DOHH2 (cell line): ENCODE data around the gene COPS4.
A peak's percentile ranks its signal among the peaks of the same experiment; 100 is the strongest.
"Not testable (repeated sequence)": the region's sequence is repeated elsewhere in the genome, so short reads cannot be mapped to it uniquely, and the experiment has no call there.

Experiments
- H3F3A ChIP-seq: fragments of 200-600 bp; sonication (generic), shearing (Covaris generic); 2 replicates; pipeline ENCODE4 v1.6.0; 2016; ENCODE audit warnings: antibody characterized with exemption, mild to moderate bottlenecking; ENCODE audit not compliant: control insufficient read depth, insufficient read depth
- H3K27ac ChIP-seq: fragments of 200-600 bp; sonication (generic); 2 replicates; pipeline ENCODE4 v1.5.1; 2014; ENCODE audit warnings: low read depth, mild to moderate bottlenecking, low read length, moderate library complexity
- H3K27me3 ChIP-seq: fragments of 200-600 bp; sonication (generic); 2 replicates; pipeline ENCODE4 v1.6.1; 2014; ENCODE audit warnings: mild to moderate bottlenecking, low read length, mixed read lengths; ENCODE audit not compliant: control insufficient read depth
- H3K36me3 ChIP-seq: fragments of 200-600 bp; sonication (generic); 2 replicates; pipeline ENCODE4 v1.6.1; 2014; ENCODE audit warnings: mild to moderate bottlenecking, low read length, moderate library complexity, mixed read lengths; ENCODE audit not compliant: control insufficient read depth
- H3K4me1 ChIP-seq: fragments of 200-600 bp; sonication (generic); 2 replicates; pipeline ENCODE4 v1.6.1; 2014; ENCODE audit warnings: mild to moderate bottlenecking, low read length, mixed read lengths; ENCODE audit not compliant: control insufficient read depth
- H3K4me2 ChIP-seq: fragments of 200-600 bp; sonication (generic); 2 replicates; pipeline ENCODE4 v1.6.0; 2014; ENCODE audit warnings: mild to moderate bottlenecking, low read length, moderate library complexity
- H3K4me3 ChIP-seq: fragments of 200-600 bp; sonication (generic); 2 replicates; pipeline ENCODE4 v1.5.1; 2014; ENCODE audit warnings: mild to moderate bottlenecking, low read length, mixed read lengths
- H3K79me2 ChIP-seq: fragments of 200-600 bp; sonication (generic); 2 replicates; pipeline ENCODE4 v1.6.1; 2014; ENCODE audit warnings: mild to moderate bottlenecking, low read length, mixed read lengths; ENCODE audit not compliant: control insufficient read depth
- H3K9me2 ChIP-seq: fragments of 200-600 bp; sonication (generic); replicated peaks from 2 replicates; pipeline ENCODE4 v1.6.1; 2014; ENCODE audit warnings: mild to moderate bottlenecking, low read length, mixed read lengths; ENCODE audit not compliant: control insufficient read depth
- H3K9me3 ChIP-seq: fragments of 200-600 bp; sonication (generic); 2 replicates; pipeline ENCODE4 v1.6.1; 2014; ENCODE audit warnings: antibody characterized with exemption, low read length, mixed read lengths; ENCODE audit not compliant: control insufficient read depth, insufficient read depth
- H4K20me1 ChIP-seq: fragments of 200-600 bp; sonication (generic); 2 replicates; pipeline ENCODE4 v1.6.0; 2014; ENCODE audit warnings: low read depth, mild to moderate bottlenecking, antibody characterized with exemption, low read length, moderate library complexity; ENCODE audit not compliant: control insufficient read depth, insufficient read depth
- EZH2phosphoT487 ChIP-seq: fragments of 200-600 bp; sonication (generic); IDR thresholded peaks from 2 replicates; pipeline ENCODE4 v1.6.1; 2017; ENCODE audit warnings: borderline replicate concordance, mild to moderate bottlenecking, antibody characterized with exemption, low read length, moderate library complexity, mixed read lengths
- TF ChIP-seq, protein P1 (sequence below): fragments of 200-600 bp; sonication (generic); IDR thresholded peaks from one replicate; pipeline ENCODE4 v1.5.1; 2014; ENCODE audit warnings: antibody characterized with exemption, mild to moderate bottlenecking, low read depth, low read length; ENCODE audit not compliant: poor library complexity, severe bottlenecking

COPS4 gene

DNA sequence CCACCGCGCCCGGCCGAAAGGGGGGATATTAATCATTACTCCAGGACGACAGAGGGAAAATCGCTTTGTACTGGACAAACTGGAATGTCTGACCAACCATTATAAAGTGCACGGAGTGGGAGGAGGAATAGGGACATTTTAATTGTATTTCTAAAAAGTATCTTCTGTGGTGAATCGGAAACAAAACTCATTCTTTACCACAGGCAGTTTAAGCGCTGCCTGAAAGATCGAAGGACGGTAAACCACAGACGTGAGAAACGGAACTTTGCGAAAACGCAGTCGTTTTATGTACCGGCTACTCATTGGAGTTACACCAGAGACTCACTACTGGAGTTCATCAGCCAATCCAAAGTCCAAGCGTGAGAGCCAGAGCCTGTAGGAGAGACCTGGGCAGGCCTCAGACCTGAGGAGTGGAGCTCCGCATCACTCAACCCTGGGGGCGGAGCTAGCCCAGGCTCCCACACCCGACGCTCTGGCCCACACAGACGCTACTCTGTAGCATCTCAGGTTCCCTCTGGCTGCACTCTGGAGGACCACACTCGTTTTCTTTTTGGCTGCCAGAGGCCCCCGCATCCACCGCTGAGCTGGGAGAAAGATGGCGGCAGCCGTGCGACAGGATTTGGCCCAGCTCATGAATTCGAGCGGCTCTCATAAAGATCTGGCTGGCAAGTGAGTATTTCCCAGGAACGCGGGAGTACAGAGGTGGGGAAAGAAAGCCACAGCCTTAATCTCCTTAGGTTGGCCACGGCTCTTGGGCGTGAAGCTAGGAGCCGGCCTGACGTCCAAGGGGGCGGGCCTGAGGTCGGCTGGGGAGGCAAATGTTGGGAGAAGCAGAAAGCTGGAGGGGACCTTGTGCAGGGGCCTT lies at the start of gene COPS4:
TSS of gene COPS4 (plus strand) at position 554 of the 865 bp plus-strand sequence. CDS start at position 596, 42 bp downstream.
- TF ChIP-seq, protein P1, sequence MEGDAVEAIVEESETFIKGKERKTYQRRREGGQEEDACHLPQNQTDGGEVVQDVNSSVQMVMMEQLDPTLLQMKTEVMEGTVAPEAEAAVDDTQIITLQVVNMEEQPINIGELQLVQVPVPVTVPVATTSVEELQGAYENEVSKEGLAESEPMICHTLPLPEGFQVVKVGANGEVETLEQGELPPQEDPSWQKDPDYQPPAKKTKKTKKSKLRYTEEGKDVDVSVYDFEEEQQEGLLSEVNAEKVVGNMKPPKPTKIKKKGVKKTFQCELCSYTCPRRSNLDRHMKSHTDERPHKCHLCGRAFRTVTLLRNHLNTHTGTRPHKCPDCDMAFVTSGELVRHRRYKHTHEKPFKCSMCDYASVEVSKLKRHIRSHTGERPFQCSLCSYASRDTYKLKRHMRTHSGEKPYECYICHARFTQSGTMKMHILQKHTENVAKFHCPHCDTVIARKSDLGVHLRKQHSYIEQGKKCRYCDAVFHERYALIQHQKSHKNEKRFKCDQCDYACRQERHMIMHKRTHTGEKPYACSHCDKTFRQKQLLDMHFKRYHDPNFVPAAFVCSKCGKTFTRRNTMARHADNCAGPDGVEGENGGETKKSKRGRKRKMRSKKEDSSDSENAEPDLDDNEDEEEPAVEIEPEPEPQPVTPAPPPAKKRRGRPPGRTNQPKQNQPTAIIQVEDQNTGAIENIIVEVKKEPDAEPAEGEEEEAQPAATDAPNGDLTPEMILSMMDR = no peak
- no peak for TF ChIP-seq EZH2phosphoT487
- Histone ChIP-seq H3K9me3 (no peaks in the 10 kb centered on the region), H3K9me2 (no peaks in the 10 kb centered on the region), H3K27ac (peak within 1 kb of the TSS; percentile 87), H3F3A (0 out of 2 replicates have a peak, but pooled peaks cover 2% of the 10 kb centered on the region), H3K79me2 (peaks cover 47% of the 10 kb centered on the region), H3K36me3 (no peaks in the 10 kb centered on the region), H3K4me2 (peak within 1 kb of the TSS; percentile 93), H4K20me1 (no peaks in the 10 kb centered on the region), H3K4me1 (peaks cover 29% of the 10 kb centered on the region), H3K4me3 (peak within 1 kb of the TSS; percentile 86), H3K27me3 (no peaks in the 10 kb centered on the region)

DNA sequence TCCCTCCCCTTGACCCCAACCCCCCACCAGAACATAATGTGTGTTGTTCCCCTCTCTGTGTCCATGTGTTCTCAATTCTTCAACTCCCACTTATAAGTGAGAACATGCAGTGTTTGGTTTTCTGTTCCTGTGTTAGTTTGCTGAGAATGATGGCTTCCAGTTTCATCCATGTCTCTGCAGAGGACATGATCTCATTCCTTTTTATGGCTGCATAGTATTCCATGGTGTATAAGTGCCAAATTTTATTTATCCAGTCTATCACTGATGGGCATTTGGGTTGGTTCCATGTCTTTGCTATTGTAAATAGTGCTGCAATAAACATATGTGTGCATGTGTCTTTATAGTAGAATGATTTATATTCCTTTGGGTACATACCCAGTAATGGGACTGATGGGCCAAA lies 47.5 kb upstream of the COPS4 start:
- H3K9me3 ChIP-seq, H3K4me3 ChIP-seq, H3K4me2 ChIP-seq, H3F3A ChIP-seq, H3K27me3 ChIP-seq, H3K9me2 ChIP-seq, H3K4me1 ChIP-seq, H3K27ac ChIP-seq, H4K20me1 ChIP-seq: not testable (repeated sequence)
- Histone ChIP-seq H3K79me2 (peaks cover 81% of the 10 kb centered on the region), H3K36me3 (peaks cover 19% of the 10 kb centered on the region)

DNA sequence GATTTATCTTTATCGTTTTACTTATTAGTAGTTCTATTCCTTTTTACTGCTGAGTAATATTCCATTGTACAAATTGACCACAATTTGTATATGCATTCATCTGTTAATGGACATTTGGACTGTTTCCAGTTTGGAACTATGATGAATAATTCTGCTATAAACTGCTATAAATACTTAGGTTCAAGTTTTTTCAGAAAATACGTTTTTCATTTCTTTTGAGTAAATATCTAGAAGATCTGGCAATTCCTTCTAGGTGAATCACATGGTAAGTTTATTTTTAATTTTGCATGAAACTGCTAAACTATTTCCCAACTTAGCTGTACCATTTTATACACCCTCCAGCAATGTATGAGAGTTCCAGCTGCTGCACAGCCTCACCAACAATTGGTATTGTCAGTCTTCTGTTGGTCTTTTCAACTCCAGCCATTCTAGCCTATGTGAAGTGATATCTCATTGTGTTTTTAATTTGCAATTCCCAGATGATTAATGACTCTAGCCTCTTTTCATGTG lies 46.6 kb upstream of the COPS4 start:
- peaks cover 16% of the 10 kb centered on the region for H3K36me3 ChIP-seq
- peaks cover 3% of the 10 kb centered on the region; the same call in 1 of the 2 replicates for H3F3A ChIP-seq
- H3K4me3 ChIP-seq = no peak overlapping the region
- no peak overlapping the region for H3K4me2 ChIP-seq
- H3K27ac ChIP-seq = no peak overlapping the region
- no peaks in the 10 kb centered on the region for H3K27me3 ChIP-seq
- TF ChIP-seq, protein P1 = no peak
- no peak for TF ChIP-seq EZH2phosphoT487
- peaks cover 84% of the 10 kb centered on the region for H3K79me2 ChIP-seq
- no peaks in the 10 kb centered on the region for H3K9me2 ChIP-seq
- no peaks in the 10 kb centered on the region for H3K4me1 ChIP-seq
- H4K20me1 ChIP-seq = peaks cover 9% of the 10 kb centered on the region
- H3K9me3 ChIP-seq = no peaks in the 10 kb centered on the region
